Transverse colon (tissue), 4 donors: ENCODE data around the gene PLPP1. TPM values are rescaled to one million over a fixed set of nuclear protein-coding genes. Genes with fewer than 3 reads are reported as not detected.

Experiments used
- DNase-seq: peaks from one replicate; pipeline ENCODE4 v3.0.0-alpha.2; 2019
- H3K27ac ChIP-seq, 4 donors: fragments of 200-600 bp; sonication (generic); 2 replicates each; pipeline ENCODE4 v1.5.1; 2016 to 2018; ENCODE audit warnings: inconsistent platforms in 4 of 4
- H3K27me3 ChIP-seq: fragments of 200-600 bp; sonication (generic); 2 replicates; pipeline ENCODE4 v1.5.1; 2017; ENCODE audit warnings: inconsistent platforms
- H3K36me3 ChIP-seq, 4 donors: fragments of 200-600 bp; sonication (generic); 2 replicates each; pipeline ENCODE4 v1.5.1; 2017 to 2019; ENCODE audit warnings: inconsistent platforms in 4 of 4
- H3K4me1 ChIP-seq, 4 donors: fragments of 200-600 bp; sonication (generic); 2 replicates each; pipeline ENCODE4 v1.5.1; 2017 to 2020; ENCODE audit warnings: inconsistent platforms in 4 of 4
- H3K4me3 ChIP-seq, 4 donors: fragments of 200-600 bp; sonication (generic); 1 replicate in 1 of 4; 2 replicates in 3 of 4; pipeline versions ENCODE4 v1.5.1 to v1.6.1; 2017 to 2019; ENCODE audit warnings: inconsistent platforms in 4 of 4
- H3K9me3 ChIP-seq, 2 donors: fragments of 200-600 bp; sonication (generic); 2 replicates each; pipeline ENCODE4 v1.5.1; 2017 to 2019; ENCODE audit warnings: inconsistent platforms in 2 of 2
- EP300 ChIP-seq: sonication (generic); formaldehyde crosslinking; IDR thresholded peaks from one replicate; pipeline ENCODE4 v1.6.1; 2017; ENCODE audit warnings: antibody characterized with exemption, low read depth
- POLR2A ChIP-seq: fragments of 450-650 bp; IDR thresholded peaks from one replicate; pipeline ENCODE4 v1.6.1; 2016; ENCODE audit warnings: antibody characterized with exemption, mild to moderate bottlenecking, moderate library complexity
- POLR2AphosphoS5 ChIP-seq, 3 donors: sonication (generic); formaldehyde crosslinking; IDR thresholded peaks; one replicate each; pipeline ENCODE4 v1.6.1; 2016; ENCODE audit warnings: antibody characterized with exemption in 3 of 3
- WGBS, 2 donors: methylation state at CpG; one replicate each; pipeline ENCODE4 v1.1.5; 2018; ENCODE audit warnings: low coverage in 1 of 2; 5-methylcytosine and 5-hydroxymethylcytosine counted together
- in situ Hi-C, 4 donors: fragments of 200-750 bp; cut with MboI; loops; one replicate each; pipeline versions ENCODE4 v1.15.0 to v1.15.1; 2017; ENCODE audit warnings: low sequenced_read_pairs in 3 of 4, low pct_ligation_motif_present in 1 of 4, low pct_unique_long_range_greater_than_20kb in 1 of 4
- intact Hi-C: fragments of 100-400 bp; cut with DNase I; formaldehyde crosslinking; loops from one replicate; pipeline ENCODE4 v1.15.1; 2023; ENCODE audit warnings: low total_unique reads
- total RNA-seq, 4 donors: library from RNA; depleted of rRNA; stranded (reverse); fragments of >200 nt; gene quantifications; one replicate each; pipeline ENCODE4 v1.1.0, GENCODE V29; 2016
- TF ChIP-seq, protein P1 (sequence below), 5 experiments: fragments of 200-600 bp in 3 of 5; fragments of 450-650 bp in 2 of 5; sonication (generic) in 3 of 5; IDR thresholded peaks; 1 replicate in 2 of 5; 2 replicates in 3 of 5; pipeline ENCODE4 v1.5.1; 2016 to 2017; ENCODE audit warnings: antibody characterized with exemption in 5 of 5, inconsistent platforms in 3 of 5, mild to moderate bottlenecking in 2 of 5, moderate library complexity in 1 of 5

PLPP1 gene
- total RNA-seq, 4 donors from 2014 or later = 222 to 335 (median 288) TPM

DNA sequence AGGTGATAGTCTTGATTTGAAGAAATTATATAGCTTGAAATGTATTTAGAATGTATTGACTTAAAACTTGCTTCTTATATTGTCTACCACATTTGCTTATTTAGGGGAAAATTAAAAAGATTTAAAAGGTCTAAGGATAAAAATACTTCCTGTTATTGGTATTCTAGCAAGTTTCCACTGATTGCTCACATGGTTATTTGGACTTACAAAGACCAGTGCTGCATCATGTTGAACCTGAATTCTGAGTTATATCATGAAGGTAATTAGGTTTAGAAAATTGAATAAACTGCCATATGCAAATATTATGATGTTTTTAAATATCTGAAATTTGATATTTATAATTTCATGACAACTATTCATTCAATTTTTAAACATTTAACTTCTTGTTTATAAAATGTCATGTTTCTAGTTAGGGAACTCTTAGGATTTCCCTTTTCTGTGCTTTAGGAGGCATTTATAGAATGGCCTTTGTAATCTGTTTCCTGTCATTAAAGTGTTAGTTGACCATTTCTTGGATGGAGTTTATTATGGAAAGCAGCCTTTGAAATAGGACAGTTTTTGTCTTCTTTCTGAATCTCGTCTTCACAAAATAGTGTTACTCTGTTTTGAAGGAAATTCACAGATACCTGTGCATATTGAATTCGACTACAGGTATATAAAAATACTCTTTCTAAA is 141.1 kb downstream of the PLPP1 start:
- intact Hi-C loops = no loop called here

DNA sequence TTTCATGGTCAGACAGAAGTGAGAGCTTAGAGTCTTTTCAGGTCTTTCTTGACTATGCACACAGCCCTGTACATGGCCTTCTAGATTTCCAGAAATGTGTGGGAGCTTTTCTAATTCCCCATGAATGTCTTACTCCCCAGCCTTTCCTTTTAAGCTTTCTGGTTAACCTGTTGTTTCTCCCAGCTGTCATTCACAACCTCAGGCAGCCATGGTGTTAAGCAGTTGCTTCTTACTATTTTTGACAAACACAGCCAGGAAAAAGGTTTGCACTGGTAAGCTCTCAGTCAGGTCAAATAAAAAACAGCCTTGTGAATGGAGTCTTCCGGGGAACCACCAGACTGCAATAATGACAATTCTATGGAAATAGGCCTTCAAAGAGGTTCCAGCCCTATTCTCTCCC is 142.1 kb downstream of the PLPP1 start:
- TF ChIP-seq, protein P1, sequence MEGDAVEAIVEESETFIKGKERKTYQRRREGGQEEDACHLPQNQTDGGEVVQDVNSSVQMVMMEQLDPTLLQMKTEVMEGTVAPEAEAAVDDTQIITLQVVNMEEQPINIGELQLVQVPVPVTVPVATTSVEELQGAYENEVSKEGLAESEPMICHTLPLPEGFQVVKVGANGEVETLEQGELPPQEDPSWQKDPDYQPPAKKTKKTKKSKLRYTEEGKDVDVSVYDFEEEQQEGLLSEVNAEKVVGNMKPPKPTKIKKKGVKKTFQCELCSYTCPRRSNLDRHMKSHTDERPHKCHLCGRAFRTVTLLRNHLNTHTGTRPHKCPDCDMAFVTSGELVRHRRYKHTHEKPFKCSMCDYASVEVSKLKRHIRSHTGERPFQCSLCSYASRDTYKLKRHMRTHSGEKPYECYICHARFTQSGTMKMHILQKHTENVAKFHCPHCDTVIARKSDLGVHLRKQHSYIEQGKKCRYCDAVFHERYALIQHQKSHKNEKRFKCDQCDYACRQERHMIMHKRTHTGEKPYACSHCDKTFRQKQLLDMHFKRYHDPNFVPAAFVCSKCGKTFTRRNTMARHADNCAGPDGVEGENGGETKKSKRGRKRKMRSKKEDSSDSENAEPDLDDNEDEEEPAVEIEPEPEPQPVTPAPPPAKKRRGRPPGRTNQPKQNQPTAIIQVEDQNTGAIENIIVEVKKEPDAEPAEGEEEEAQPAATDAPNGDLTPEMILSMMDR (IDR thresholded peaks at IDR 0.05) = no peak
- TF ChIP-seq POLR2AphosphoS5 (IDR thresholded peaks at IDR 0.05) = no peak
- TF ChIP-seq POLR2A = no peak
- TF ChIP-seq EP300 = no peak
- intact Hi-C loops = no loop called here
- H3K27ac ChIP-seq = no peak overlapping the region
- no peak overlapping the region for H3K4me3 ChIP-seq
- peaks cover 0 to 2% of the 10 kb centered on the region in 2 donors for H3K9me3 ChIP-seq
- DNase-seq = no peak
- in situ Hi-C loops = no loop called here
- peaks cover 0 to 29% (median 14%) of the 10 kb centered on the region in 4 donors for H3K4me1 ChIP-seq
- H3K27me3 ChIP-seq = no peaks in the 10 kb centered on the region
- H3K36me3 ChIP-seq = no peaks in the 10 kb centered on the region
- 94% methylated on average over 1 of the region's 1 CpG; no CpG with 5 or more reads in 1 of the 2 donors for WGBS, 2 donors

More for the DNA sequence above, 141.1 kb downstream of the PLPP1 start:
- TF ChIP-seq EP300 (no peak), POLR2A (no peak), POLR2AphosphoS5 (IDR thresholded peaks at IDR 0.05) (no peak)
- TF ChIP-seq, protein P1 (IDR thresholded peaks at IDR 0.05) = no peak
- H3K4me3 ChIP-seq = no peak overlapping the region
- peaks cover 0 to 3% (median 0%) of the 10 kb centered on the region in 4 donors for H3K36me3 ChIP-seq
- no peak for DNase-seq
- H3K27me3 ChIP-seq = no peaks in the 10 kb centered on the region
- WGBS, 2 donors = 33 to 46% methylated on average over 2 of the region's 2 CpGs
- peaks cover 0 to 29% (median 14%) of the 10 kb centered on the region in 4 donors for H3K4me1 ChIP-seq
- peaks cover 0 to 2% of the 10 kb centered on the region in 2 donors for H3K9me3 ChIP-seq
- in situ Hi-C loops = no loop called here
- H3K27ac ChIP-seq = no peak overlapping the region

DNA sequence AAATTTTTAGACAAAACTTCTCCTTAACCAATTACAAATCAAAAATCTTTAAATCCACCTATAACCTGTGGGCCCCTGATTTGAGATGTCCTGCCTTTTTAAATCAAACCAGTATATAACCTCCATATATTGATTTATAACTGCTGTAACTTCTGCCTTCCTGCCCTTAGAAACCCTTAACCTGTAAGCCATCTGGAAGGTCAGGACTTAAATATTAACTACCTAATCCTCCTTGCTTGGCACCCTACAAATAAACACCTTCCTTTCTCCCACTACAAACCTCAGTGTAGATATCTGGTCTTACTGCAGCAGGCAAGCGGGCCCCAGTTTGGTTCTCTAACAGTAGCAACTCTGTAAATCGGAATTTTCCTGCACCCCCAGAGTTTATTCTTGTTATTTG is 143.1 kb downstream of the PLPP1 start:
- no peak for TF ChIP-seq POLR2A
- TF ChIP-seq POLR2AphosphoS5 (IDR thresholded peaks at IDR 0.05) = no peak
- TF ChIP-seq, protein P1 (IDR thresholded peaks at IDR 0.05) = no peak
- no peak for TF ChIP-seq EP300
- intact Hi-C loops (no loop called here), in situ Hi-C loops (no loop called here)
- Histone ChIP-seq H3K36me3 (no peaks in the 10 kb centered on the region), H3K4me3 (no peak overlapping the region), H3K4me1 (peaks cover 0 to 29% (median 14%) of the 10 kb centered on the region in 4 donors), H3K27ac (peak overlapping the region; percentile 22 to 77 (median 45)), H3K9me3 (peaks cover 0 to 2% of the 10 kb centered on the region in 2 donors), H3K27me3 (no peaks in the 10 kb centered on the region)
- no peak for DNase-seq
- WGBS, 2 donors = 93 to 97% methylated on average over 2 of the region's 2 CpGs

DNA sequence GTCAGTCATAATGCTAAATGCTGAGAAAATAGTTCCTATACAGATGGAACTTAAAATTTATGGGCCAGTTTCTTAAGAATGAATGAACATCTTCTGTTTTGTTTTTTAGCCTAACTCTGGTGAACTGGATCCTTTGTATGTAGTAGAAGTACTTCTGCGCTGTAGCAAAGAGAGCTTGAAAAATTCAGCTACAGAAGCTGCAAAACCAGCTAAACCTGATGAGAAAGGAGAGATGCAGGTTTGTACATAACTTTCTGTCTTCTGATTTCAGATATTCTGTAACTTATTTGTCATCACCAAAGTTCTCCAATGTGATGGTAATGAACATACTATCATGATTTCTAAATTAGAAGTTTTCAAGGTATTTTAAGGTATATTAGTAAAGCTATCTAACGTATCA is 146.9 kb downstream of the PLPP1 start:
- no peak for DNase-seq
- Histone ChIP-seq H3K9me3 (peaks cover 9 to 10% of the 10 kb centered on the region in 2 donors), H3K27ac (no peak overlapping the region), H3K36me3 (peaks cover 0 to 18% (median 5%) of the 10 kb centered on the region in 4 donors), H3K27me3 (no peaks in the 10 kb centered on the region), H3K4me1 (peaks cover 0 to 29% (median 14%) of the 10 kb centered on the region in 4 donors), H3K4me3 (no peak overlapping the region)
- TF ChIP-seq POLR2A = no peak
- no peak for TF ChIP-seq EP300
- no peak for TF ChIP-seq POLR2AphosphoS5 (IDR thresholded peaks at IDR 0.05)
- TF ChIP-seq, protein P1 (IDR thresholded peaks at IDR 0.05) = no peak
- intact Hi-C loops (no loop called here), in situ Hi-C loops (no loop called here)
- WGBS, 2 donors = 97 to 100% methylated on average over 2 of the region's 2 CpGs
